Fibroblast of mammary gland (primary cell): ENCODE data around the gene ADAMTSL3.

Experiments
- DNase-seq: peaks from one replicate; pipeline ENCODE4 v3.0.0-alpha.2; 2010; ENCODE audit warnings: low read depth
- H3K4me3 ChIP-seq: 2 replicates; pipeline ENCODE4 v1.5.1; 2011; ENCODE audit warnings: low read depth, mild to moderate bottlenecking, low read length, moderate library complexity; ENCODE audit not compliant: control insufficient read depth
- TF ChIP-seq, protein P1 (sequence below): conservative IDR thresholded peaks from 2 replicates; pipeline ENCODE4 v1.5.1; 2011; ENCODE audit warnings: low read depth, low read length, inconsistent platforms; ENCODE audit not compliant: control insufficient read depth, insufficient read depth

Gene ADAMTSL3

GRCh38 chr15:83612226-83612625 lies 41.7 kb upstream of the ADAMTSL3 start:
- no peak for DNase-seq
- no peak overlapping the region for H3K4me3 ChIP-seq
- TF ChIP-seq, protein P1, sequence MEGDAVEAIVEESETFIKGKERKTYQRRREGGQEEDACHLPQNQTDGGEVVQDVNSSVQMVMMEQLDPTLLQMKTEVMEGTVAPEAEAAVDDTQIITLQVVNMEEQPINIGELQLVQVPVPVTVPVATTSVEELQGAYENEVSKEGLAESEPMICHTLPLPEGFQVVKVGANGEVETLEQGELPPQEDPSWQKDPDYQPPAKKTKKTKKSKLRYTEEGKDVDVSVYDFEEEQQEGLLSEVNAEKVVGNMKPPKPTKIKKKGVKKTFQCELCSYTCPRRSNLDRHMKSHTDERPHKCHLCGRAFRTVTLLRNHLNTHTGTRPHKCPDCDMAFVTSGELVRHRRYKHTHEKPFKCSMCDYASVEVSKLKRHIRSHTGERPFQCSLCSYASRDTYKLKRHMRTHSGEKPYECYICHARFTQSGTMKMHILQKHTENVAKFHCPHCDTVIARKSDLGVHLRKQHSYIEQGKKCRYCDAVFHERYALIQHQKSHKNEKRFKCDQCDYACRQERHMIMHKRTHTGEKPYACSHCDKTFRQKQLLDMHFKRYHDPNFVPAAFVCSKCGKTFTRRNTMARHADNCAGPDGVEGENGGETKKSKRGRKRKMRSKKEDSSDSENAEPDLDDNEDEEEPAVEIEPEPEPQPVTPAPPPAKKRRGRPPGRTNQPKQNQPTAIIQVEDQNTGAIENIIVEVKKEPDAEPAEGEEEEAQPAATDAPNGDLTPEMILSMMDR: no peak

DNA sequence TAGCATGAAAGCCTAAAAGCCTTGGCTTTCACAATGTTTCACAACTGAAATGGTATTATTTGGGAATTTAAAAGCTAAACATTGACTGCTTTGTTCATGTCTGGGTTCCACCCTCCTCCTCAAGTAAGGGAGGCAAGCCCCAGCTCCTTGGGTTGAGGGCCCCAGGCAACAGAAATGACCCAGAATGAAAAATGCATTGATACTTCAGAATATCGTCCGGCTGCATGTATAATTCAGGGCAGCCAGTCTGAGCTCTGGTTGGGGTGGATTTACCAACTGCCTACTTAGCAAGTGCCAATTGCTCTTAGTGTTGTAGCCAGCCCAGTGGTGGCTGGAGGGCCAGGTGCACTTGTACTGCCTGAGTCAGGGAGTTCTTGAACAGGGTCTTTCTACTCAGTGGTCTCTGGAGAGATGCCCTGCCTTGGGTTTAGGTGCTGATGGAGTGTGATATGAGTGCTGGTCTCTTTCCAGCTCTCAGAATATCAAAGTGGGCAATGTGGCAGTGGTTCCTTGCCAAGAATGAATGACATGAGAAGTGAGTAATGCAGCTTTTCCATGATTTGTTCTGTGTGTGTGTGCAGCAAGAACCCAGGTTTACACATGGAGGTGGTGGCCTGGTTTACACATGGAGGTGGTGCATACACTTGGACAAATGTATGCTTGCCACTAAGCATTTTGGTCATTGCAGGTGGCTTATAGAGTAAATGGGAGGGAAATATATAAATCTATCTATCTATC lies 40.9 kb upstream of the ADAMTSL3 start:
- TF ChIP-seq, protein P1: no peak
- DNase-seq: no peak
- H3K4me3 ChIP-seq: no peak overlapping the region

DNA sequence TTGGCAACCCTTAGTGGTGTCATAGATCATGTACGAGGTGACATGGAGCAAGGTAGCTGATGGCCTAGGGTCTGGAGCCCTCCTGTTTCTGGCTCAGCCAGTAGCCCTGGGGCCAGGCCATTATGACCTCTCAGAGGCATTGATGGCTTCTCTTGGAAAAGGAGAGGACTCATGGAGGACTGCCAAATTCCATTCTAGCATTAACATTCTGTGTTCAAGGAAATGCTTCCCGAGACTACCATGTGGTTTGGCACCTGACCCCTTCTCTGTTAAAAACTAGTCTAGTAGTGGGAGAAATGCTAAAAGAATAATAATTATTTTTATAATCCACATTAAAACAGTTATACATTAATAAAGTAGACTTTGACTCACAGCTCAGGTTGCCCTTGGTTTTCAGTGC lies 40.2 kb upstream of the ADAMTSL3 start:
- DNase-seq: peak; percentile 2
- no peak overlapping the region for H3K4me3 ChIP-seq
- TF ChIP-seq, protein P1: no peak

GRCh38 chr15:83616840-83617239 lies 37.1 kb upstream of the ADAMTSL3 start:
- TF ChIP-seq, protein P1: no peak
- DNase-seq: no peak
- H3K4me3 ChIP-seq: no peak overlapping the region

GRCh38 chr15:83626171-83626802 lies 27.6 kb upstream of the ADAMTSL3 start:
- TF ChIP-seq, protein P1: no peak
- DNase-seq: peak; percentile 24
- H3K4me3 ChIP-seq: no peak overlapping the region

DNA sequence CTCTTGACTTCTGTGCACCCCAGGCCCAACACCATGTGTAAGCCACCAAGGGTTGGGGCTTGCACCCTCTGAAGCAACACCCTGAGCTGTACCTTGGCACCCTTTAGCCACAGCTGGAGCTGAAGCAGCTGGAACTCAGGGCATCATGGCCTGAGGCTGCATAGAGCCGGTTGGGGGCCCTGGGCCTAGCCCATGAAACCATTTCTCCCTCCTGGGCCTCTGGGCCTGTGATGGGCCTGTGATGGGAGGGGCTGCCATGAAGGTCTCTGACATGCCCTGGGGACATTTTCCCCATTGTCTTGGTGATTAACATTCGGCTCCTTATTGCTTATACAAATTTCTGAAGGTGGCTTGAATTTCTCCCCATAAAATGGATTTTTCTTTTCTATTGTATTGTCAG lies 22.4 kb upstream of the ADAMTSL3 start:
- no peak for DNase-seq
- TF ChIP-seq, protein P1: no peak
- H3K4me3 ChIP-seq: no peak overlapping the region
